A673 (cell line): Measurements from ENCODE around the gene PFN3.

Experiments used
- CTCF ChIP-seq: fragments of 300-800, 200-600 bp; sonication (generic); conservative IDR thresholded peaks from 2 replicates; pipeline ENCODE4 v1.5.1; 2017; ENCODE audit warnings: low read depth, mild to moderate bottlenecking, antibody characterized with exemption, low read length, moderate library complexity, mixed read lengths
- EZH2 ChIP-seq: fragments of 200-600 bp; sonication (generic); IDR thresholded peaks from 2 replicates; pipeline ENCODE4 v1.6.1; 2017; ENCODE audit warnings: borderline replicate concordance, low read depth, mild to moderate bottlenecking, mixed read lengths, antibody characterized with exemption, low read length; ENCODE audit not compliant: poor library complexity, severe bottlenecking

GRCh38 chr5:177425196-177425800 is 24.8 kb upstream of the PFN3 start:
- TF ChIP-seq EZH2 = no peak
- no peak for TF ChIP-seq CTCF
